ENCODE data around the gene BATF.

The BATF gene

DNA sequence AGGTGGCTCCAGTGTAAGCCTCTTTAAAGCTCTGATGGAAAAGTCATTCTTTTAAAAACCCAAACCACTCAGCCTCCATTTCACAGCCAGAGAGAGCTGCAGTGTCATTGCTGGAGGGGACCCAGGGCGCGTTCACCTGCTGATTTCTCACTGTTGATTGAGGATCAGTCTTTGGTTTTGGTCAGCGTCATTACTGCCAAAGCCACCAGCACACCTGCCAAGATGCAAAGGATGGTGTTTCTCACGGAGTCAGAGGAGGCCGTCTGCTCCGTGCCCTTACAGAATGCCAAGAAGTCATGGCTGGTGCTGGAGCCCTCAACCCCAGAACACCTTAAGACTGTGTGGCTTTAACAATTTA, 32.8 kb upstream of the BATF start:
- Histone ChIP-seq H4K20me1 (ENCODE audit: insufficient read depth, low read length) (no peaks in the 10 kb centered on the region), H3K4me3 (ENCODE audit: low read length) (no peak overlapping the region), H3K4me2 (ENCODE audit: low read depth, low read length) (no peak overlapping the region), H3K9me3 (replicated peaks; ENCODE audit: insufficient read depth, low read length) (no peaks in the 10 kb centered on the region), H3K4me1 (ENCODE audit: low read length) (no peaks in the 10 kb centered on the region), H3K9ac (ENCODE audit: low read length) (no peak overlapping the region), H3K79me2 (ENCODE audit: low read length) (no peaks in the 10 kb centered on the region), H3F3A (ENCODE audit: insufficient read depth, low read length) (no peaks in the 10 kb centered on the region), H2AFZ (ENCODE audit: low read length) (no peak overlapping the region), H3K27ac (ENCODE audit: low read length) (no peak overlapping the region), H3K27me3 (replicated peaks; ENCODE audit: insufficient read depth, low read length) (no peaks in the 10 kb centered on the region), H3K36me3 (replicated peaks; ENCODE audit: insufficient read depth, low read length) (no peaks in the 10 kb centered on the region), H3K9me2 (replicated peaks; ENCODE audit: insufficient read depth, low read length) (no peaks in the 10 kb centered on the region)
- no peak for DNase-seq
- TF ChIP-seq EZH2 (optimal IDR thresholded peaks at IDR 0.05; ENCODE audit: low read depth, low read length) (no peak), EZH2phosphoT487 (IDR thresholded peaks at IDR 0.05; ENCODE audit: low read length) (no peak)
- TF ChIP-seq, protein P1, sequence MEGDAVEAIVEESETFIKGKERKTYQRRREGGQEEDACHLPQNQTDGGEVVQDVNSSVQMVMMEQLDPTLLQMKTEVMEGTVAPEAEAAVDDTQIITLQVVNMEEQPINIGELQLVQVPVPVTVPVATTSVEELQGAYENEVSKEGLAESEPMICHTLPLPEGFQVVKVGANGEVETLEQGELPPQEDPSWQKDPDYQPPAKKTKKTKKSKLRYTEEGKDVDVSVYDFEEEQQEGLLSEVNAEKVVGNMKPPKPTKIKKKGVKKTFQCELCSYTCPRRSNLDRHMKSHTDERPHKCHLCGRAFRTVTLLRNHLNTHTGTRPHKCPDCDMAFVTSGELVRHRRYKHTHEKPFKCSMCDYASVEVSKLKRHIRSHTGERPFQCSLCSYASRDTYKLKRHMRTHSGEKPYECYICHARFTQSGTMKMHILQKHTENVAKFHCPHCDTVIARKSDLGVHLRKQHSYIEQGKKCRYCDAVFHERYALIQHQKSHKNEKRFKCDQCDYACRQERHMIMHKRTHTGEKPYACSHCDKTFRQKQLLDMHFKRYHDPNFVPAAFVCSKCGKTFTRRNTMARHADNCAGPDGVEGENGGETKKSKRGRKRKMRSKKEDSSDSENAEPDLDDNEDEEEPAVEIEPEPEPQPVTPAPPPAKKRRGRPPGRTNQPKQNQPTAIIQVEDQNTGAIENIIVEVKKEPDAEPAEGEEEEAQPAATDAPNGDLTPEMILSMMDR (IDR thresholded peaks at IDR 0.05; ENCODE audit: low read length), result no peak

DNA sequence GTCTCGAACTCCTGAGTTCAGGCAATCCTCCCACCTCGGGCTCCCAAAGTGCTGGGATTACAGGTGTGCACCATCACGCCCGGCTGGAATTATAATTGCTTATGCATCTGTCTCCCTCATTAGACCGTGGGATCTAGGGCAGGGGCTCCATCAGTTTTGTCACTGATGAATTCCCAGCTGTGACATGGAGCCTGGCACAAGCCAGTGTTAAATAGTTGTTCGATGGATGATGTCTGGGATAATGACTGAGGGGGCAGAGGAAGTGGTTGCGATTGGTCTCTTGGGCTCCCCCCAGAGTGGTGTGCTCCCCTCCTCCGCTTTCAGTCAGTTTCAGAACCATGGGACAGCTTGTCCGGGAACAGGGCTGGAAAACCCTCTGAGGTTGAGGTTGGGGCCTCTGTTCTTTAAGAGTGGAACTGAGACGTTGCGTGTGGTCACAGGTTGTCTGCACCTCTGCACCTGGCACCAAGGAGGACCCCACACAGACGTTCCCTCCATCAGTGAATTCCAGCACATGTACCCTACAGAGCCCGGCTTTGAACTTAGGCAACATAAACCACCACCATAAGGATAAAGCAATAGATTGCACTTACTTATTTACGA, 30.8 kb upstream of the BATF start:
- H3K9me2 ChIP-seq (replicated peaks; ENCODE audit: insufficient read depth, low read length), result no peaks in the 10 kb centered on the region
- H3K27me3 ChIP-seq (replicated peaks; ENCODE audit: insufficient read depth, low read length), result no peaks in the 10 kb centered on the region
- H3K9ac ChIP-seq (ENCODE audit: low read length), result no peak overlapping the region
- no peak for DNase-seq
- H3K27ac ChIP-seq (ENCODE audit: low read length), result no peak overlapping the region
- no peaks in the 10 kb centered on the region for H3K9me3 ChIP-seq (replicated peaks; ENCODE audit: insufficient read depth, low read length)
- H3K4me1 ChIP-seq (ENCODE audit: low read length), result no peaks in the 10 kb centered on the region
- H2AFZ ChIP-seq (ENCODE audit: low read length), result no peak overlapping the region
- H3K36me3 ChIP-seq (replicated peaks; ENCODE audit: insufficient read depth, low read length), result no peaks in the 10 kb centered on the region
- no peak overlapping the region for H3K4me3 ChIP-seq (ENCODE audit: low read length)
- H3K4me2 ChIP-seq (ENCODE audit: low read depth, low read length), result no peak overlapping the region
- TF ChIP-seq, protein P1 (IDR thresholded peaks at IDR 0.05; ENCODE audit: low read length), result no peak
- TF ChIP-seq EZH2phosphoT487 (IDR thresholded peaks at IDR 0.05; ENCODE audit: low read length), result no peak
- TF ChIP-seq EZH2 (optimal IDR thresholded peaks at IDR 0.05; ENCODE audit: low read depth, low read length), result no peak
- no peaks in the 10 kb centered on the region for H3F3A ChIP-seq (ENCODE audit: insufficient read depth, low read length)
- H3K79me2 ChIP-seq (ENCODE audit: low read length), result no peaks in the 10 kb centered on the region
- H4K20me1 ChIP-seq (ENCODE audit: insufficient read depth, low read length), result no peaks in the 10 kb centered on the region

- no peaks in the 10 kb centered on the region for H3K9me2 ChIP-seq (replicated peaks; ENCODE audit: insufficient read depth, low read length)
- no peaks in the 10 kb centered on the region for H3K27me3 ChIP-seq (replicated peaks; ENCODE audit: insufficient read depth, low read length)
- no peaks in the 10 kb centered on the region for H4K20me1 ChIP-seq (ENCODE audit: insufficient read depth, low read length)
- no peak overlapping the region for H3K9ac ChIP-seq (ENCODE audit: low read length)
- H3K4me2 ChIP-seq (ENCODE audit: low read depth, low read length), result no peak overlapping the region
- no peaks in the 10 kb centered on the region for H3K36me3 ChIP-seq (replicated peaks; ENCODE audit: insufficient read depth, low read length)
- no peaks in the 10 kb centered on the region for H3K9me3 ChIP-seq (replicated peaks; ENCODE audit: insufficient read depth, low read length)
- no peaks in the 10 kb centered on the region for H3F3A ChIP-seq (ENCODE audit: insufficient read depth, low read length)
- no peak overlapping the region for H3K4me3 ChIP-seq (ENCODE audit: low read length)
- no peaks in the 10 kb centered on the region for H3K4me1 ChIP-seq (ENCODE audit: low read length)
- H3K79me2 ChIP-seq (ENCODE audit: low read length), result no peaks in the 10 kb centered on the region
- no peak overlapping the region for H3K27ac ChIP-seq (ENCODE audit: low read length)
- no peak overlapping the region for H2AFZ ChIP-seq (ENCODE audit: low read length)
- TF ChIP-seq EZH2phosphoT487 (IDR thresholded peaks at IDR 0.05; ENCODE audit: low read length) (no peak), EZH2 (optimal IDR thresholded peaks at IDR 0.05; ENCODE audit: low read depth, low read length) (no peak)
- TF ChIP-seq, protein P1 (IDR thresholded peaks at IDR 0.05; ENCODE audit: low read length), result no peak
- DNase-seq, result no peak
These were observed 29.3 kb upstream of the BATF start for GRCh38 chr14:75492832-75493591.

Measured in MM.1S (cell line).